Measurements from ENCODE around the gene MYRIP.

- TF ChIP-seq FOSL2 (IDR thresholded peaks at IDR 0.05; ENCODE audit: borderline replicate concordance, low read depth) (no peak), PBX3 (IDR thresholded peaks at IDR 0.05) (no peak), GATA2 (CRISPR knock-in tag; IDR thresholded peaks at IDR 0.05) (no peak), MXI1 (IDR thresholded peaks at IDR 0.05; ENCODE audit: low read depth, low read length) (no peak), EP300 (IDR thresholded peaks at IDR 0.05; ENCODE audit: borderline replicate concordance in 1 of 2, low read depth in 1 of 2, low read length in 1 of 2) (no peak), CHD2 (IDR thresholded peaks at IDR 0.05; ENCODE audit: low read length, partially characterized antibody) (no peak), MEF2A (IDR thresholded peaks at IDR 0.05; ENCODE audit: borderline replicate concordance, low read depth) (no peak), EZH2phosphoT487 (IDR thresholded peaks at IDR 0.05; ENCODE audit: borderline replicate concordance, low read depth) (no peak), TAF1 (IDR thresholded peaks at IDR 0.05; ENCODE audit: borderline replicate concordance, low read depth, low read length) (no peak)
- TF ChIP-seq, protein P1, sequence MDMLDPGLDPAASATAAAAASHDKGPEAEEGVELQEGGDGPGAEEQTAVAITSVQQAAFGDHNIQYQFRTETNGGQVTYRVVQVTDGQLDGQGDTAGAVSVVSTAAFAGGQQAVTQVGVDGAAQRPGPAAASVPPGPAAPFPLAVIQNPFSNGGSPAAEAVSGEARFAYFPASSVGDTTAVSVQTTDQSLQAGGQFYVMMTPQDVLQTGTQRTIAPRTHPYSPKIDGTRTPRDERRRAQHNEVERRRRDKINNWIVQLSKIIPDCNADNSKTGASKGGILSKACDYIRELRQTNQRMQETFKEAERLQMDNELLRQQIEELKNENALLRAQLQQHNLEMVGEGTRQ (IDR thresholded peaks at IDR 0.05; ENCODE audit: borderline replicate concordance, low read depth, low read length) = no peak
- TF ChIP-seq, protein P2, sequence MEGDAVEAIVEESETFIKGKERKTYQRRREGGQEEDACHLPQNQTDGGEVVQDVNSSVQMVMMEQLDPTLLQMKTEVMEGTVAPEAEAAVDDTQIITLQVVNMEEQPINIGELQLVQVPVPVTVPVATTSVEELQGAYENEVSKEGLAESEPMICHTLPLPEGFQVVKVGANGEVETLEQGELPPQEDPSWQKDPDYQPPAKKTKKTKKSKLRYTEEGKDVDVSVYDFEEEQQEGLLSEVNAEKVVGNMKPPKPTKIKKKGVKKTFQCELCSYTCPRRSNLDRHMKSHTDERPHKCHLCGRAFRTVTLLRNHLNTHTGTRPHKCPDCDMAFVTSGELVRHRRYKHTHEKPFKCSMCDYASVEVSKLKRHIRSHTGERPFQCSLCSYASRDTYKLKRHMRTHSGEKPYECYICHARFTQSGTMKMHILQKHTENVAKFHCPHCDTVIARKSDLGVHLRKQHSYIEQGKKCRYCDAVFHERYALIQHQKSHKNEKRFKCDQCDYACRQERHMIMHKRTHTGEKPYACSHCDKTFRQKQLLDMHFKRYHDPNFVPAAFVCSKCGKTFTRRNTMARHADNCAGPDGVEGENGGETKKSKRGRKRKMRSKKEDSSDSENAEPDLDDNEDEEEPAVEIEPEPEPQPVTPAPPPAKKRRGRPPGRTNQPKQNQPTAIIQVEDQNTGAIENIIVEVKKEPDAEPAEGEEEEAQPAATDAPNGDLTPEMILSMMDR (IDR thresholded peaks at IDR 0.05) = no peak
- TF ChIP-seq, protein P3, sequence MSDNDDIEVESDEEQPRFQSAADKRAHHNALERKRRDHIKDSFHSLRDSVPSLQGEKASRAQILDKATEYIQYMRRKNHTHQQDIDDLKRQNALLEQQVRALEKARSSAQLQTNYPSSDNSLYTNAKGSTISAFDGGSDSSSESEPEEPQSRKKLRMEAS (IDR thresholded peaks at IDR 0.05; ENCODE audit: low read depth) = no peak
Observed at GRCh38 chr3:40170395-40170794, 361.0 kb downstream of the MYRIP start.

Data from SK-N-SH (cell line).